ENCODE data around the gene NXPH1.

DNA sequence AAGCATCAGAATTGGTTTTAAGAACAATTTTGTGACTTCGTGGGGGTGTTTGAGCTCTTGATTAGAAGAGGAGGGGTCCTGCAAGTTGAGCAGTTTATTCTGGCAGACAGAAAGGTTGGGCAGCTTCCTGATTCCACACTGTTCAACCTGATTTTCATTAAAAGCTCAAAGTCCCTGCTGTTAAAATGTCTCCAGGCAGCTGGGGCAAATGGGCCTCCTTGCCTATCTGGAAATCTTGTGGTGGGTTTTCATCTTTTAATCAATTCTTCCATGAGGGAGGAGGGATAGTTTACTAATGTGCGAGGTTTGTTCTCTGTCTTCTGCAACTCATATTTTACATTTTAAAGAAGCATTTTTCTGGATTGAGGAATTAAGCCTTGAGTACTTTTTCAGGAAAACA, 276.7 kb downstream of the NXPH1 start:
- TF ChIP-seq EP300 (conservative IDR thresholded peaks at IDR 0.05; ENCODE audit: poor library complexity, severe bottlenecking) = no peak
- TF ChIP-seq, protein P1, sequence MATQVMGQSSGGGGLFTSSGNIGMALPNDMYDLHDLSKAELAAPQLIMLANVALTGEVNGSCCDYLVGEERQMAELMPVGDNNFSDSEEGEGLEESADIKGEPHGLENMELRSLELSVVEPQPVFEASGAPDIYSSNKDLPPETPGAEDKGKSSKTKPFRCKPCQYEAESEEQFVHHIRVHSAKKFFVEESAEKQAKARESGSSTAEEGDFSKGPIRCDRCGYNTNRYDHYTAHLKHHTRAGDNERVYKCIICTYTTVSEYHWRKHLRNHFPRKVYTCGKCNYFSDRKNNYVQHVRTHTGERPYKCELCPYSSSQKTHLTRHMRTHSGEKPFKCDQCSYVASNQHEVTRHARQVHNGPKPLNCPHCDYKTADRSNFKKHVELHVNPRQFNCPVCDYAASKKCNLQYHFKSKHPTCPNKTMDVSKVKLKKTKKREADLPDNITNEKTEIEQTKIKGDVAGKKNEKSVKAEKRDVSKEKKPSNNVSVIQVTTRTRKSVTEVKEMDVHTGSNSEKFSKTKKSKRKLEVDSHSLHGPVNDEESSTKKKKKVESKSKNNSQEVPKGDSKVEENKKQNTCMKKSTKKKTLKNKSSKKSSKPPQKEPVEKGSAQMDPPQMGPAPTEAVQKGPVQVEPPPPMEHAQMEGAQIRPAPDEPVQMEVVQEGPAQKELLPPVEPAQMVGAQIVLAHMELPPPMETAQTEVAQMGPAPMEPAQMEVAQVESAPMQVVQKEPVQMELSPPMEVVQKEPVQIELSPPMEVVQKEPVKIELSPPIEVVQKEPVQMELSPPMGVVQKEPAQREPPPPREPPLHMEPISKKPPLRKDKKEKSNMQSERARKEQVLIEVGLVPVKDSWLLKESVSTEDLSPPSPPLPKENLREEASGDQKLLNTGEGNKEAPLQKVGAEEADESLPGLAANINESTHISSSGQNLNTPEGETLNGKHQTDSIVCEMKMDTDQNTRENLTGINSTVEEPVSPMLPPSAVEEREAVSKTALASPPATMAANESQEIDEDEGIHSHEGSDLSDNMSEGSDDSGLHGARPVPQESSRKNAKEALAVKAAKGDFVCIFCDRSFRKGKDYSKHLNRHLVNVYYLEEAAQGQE (IDR thresholded peaks at IDR 0.05; ENCODE audit: borderline replicate concordance) = no peak
- TF ChIP-seq, protein P2, sequence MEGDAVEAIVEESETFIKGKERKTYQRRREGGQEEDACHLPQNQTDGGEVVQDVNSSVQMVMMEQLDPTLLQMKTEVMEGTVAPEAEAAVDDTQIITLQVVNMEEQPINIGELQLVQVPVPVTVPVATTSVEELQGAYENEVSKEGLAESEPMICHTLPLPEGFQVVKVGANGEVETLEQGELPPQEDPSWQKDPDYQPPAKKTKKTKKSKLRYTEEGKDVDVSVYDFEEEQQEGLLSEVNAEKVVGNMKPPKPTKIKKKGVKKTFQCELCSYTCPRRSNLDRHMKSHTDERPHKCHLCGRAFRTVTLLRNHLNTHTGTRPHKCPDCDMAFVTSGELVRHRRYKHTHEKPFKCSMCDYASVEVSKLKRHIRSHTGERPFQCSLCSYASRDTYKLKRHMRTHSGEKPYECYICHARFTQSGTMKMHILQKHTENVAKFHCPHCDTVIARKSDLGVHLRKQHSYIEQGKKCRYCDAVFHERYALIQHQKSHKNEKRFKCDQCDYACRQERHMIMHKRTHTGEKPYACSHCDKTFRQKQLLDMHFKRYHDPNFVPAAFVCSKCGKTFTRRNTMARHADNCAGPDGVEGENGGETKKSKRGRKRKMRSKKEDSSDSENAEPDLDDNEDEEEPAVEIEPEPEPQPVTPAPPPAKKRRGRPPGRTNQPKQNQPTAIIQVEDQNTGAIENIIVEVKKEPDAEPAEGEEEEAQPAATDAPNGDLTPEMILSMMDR (IDR thresholded peaks at IDR 0.05; ENCODE audit: poor library complexity, severe bottlenecking) = no peak
- TF ChIP-seq EZH2 (IDR thresholded peaks at IDR 0.05; ENCODE audit: borderline replicate concordance, insufficient read depth, low read length, poor library complexity, severe bottlenecking) = no peak
- TF ChIP-seq RAD21 (conservative IDR thresholded peaks at IDR 0.05) = no peak
- TF ChIP-seq MXI1 (conservative IDR thresholded peaks at IDR 0.05; ENCODE audit: poor library complexity, severe bottlenecking) = no peak
- no peak for TF ChIP-seq SMC3 (conservative IDR thresholded peaks at IDR 0.05; ENCODE audit: poor library complexity)
- TF ChIP-seq POLR2AphosphoS5 (IDR thresholded peaks at IDR 0.05) = no peak

Data from neural cell (in vitro differentiated cells).